ENCODE data around the gene DAPK2.

Gene DAPK2

DNA sequence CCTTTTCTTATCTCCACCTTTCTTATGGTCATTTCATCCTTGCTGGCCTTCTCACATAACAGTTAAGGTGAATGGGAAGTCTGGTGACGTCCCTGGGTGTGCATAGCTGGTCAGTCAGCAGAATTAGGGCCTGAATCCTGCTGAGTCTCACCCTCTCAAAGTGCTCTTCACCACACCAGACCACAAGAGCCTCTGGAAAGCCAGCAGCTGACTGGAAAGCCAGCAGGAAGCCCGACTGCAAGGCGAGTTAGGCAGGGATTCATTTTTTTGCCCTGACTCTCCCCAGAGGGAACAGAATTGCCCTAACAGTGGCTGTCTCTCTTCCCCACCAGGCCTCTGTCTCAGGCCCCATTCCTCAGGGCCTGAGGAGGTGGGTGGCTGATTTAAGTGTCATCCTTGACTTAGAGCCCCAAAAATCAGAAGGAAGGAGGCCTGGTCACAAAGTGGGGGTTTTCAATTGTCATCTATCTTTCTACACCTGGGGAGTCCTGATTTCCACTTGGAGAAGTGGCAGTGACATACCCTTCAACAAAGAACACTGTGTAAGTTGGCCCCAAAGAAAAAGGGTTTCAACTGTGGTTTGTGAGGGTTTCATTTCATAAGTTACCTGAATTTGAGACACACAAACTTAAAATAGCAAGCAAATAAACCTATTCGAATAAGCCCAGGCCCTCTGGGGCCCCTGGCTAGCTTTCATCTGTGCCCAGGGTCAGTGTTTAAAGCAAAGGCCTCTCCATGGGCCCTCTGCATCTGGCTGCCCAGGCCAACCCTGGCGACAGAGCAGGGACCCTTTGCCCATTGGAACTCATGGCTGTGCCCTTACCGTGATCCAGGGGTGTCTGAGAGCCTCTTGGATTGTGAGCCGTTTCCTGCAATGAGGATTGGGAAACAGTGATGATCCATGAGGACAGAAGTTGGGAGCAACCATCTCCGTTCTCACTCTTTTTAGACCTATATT is 122.0 kb downstream of the DAPK2 start:
- Histone ChIP-seq H3K4me2 (ENCODE audit: insufficient read depth, low read length) (no peak overlapping the region), H3K79me2 (ENCODE audit: insufficient read depth, low read length) (no peaks in the 10 kb centered on the region), H2AFZ (ENCODE audit: low read depth, low read length) (no peak overlapping the region), H3K4me3 (ENCODE audit: low read depth in 1 of 2, low read length in 2 of 2) (no peak overlapping the region), H3K36me3 (ENCODE audit: insufficient read depth, low read length) (no peaks in the 10 kb centered on the region), H3K9me3 (ENCODE audit: insufficient read depth, low read length, severe bottlenecking) (no peaks in the 10 kb centered on the region), H3K4me1 (ENCODE audit: insufficient read depth, low read length) (0 out of 2 replicates have a peak, but pooled peaks cover 8% of the 10 kb centered on the region), H4K20me1 (ENCODE audit: insufficient read depth, low read length) (no peaks in the 10 kb centered on the region), H3K27me3 (ENCODE audit: insufficient read depth, low read length, poor library complexity) (no peaks in the 10 kb centered on the region), H3K27ac (ENCODE audit: low read length) (no peak overlapping the region), H3K9ac (ENCODE audit: low read depth, low read length) (no peak overlapping the region)
- ATAC-seq (ENCODE audit: insufficient read depth, low read depth) (no peak), DNase-seq (no peak)
- TF ChIP-seq CTCF (IDR thresholded peaks at IDR 0.05; ENCODE audit: borderline replicate concordance, extremely low read depth, low read length, poor library complexity, severe bottlenecking): no peak
- no peak for TF ChIP-seq EZH2 (IDR thresholded peaks at IDR 0.05; ENCODE audit: borderline replicate concordance, low read depth, low read length, severe bottlenecking)

DNA sequence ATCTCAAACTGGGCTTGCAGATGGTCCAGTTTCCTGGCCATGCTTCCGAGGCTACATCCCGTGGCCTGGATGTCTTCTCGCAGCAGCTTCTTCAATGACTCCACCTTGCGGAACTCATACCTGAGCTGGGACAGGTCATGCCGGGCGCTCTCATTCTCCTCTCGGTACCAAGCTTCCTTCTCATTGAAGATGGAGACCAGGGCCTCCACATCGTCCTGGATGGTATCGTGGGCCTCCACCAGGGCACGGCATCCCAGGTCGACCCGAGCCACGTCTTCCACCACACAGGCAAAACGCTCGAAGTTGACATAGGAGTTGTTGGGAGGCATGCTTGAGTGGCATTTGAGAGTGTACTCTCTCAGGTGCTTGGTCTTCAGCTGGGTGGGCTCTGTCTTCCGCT is 123.4 kb downstream of the DAPK2 start:
- no peaks in the 10 kb centered on the region for H3K27me3 ChIP-seq (ENCODE audit: insufficient read depth, low read length, poor library complexity)
- H2AFZ ChIP-seq (ENCODE audit: low read depth, low read length): no peak overlapping the region
- no peak for TF ChIP-seq CTCF (IDR thresholded peaks at IDR 0.05; ENCODE audit: borderline replicate concordance, extremely low read depth, low read length, poor library complexity, severe bottlenecking)
- TF ChIP-seq EZH2 (IDR thresholded peaks at IDR 0.05; ENCODE audit: borderline replicate concordance, low read depth, low read length, severe bottlenecking): no peak
- H3K4me2 ChIP-seq (ENCODE audit: insufficient read depth, low read length): no peak overlapping the region
- no peaks in the 10 kb centered on the region for H3K9me3 ChIP-seq (ENCODE audit: insufficient read depth, low read length, severe bottlenecking)
- H4K20me1 ChIP-seq (ENCODE audit: insufficient read depth, low read length): no peaks in the 10 kb centered on the region
- H3K4me3 ChIP-seq (ENCODE audit: low read depth in 1 of 2, low read length in 2 of 2): no peak overlapping the region
- no peak for DNase-seq
- H3K79me2 ChIP-seq (ENCODE audit: insufficient read depth, low read length): no peaks in the 10 kb centered on the region
- H3K4me1 ChIP-seq (ENCODE audit: insufficient read depth, low read length): 0 out of 2 replicates have a peak, but pooled peaks cover 8% of the 10 kb centered on the region
- no peaks in the 10 kb centered on the region for H3K36me3 ChIP-seq (ENCODE audit: insufficient read depth, low read length)
- H3K27ac ChIP-seq (ENCODE audit: low read length): no peak overlapping the region
- no peak overlapping the region for H3K9ac ChIP-seq (ENCODE audit: low read depth, low read length)
- ATAC-seq (ENCODE audit: insufficient read depth, low read depth): no peak

DNA sequence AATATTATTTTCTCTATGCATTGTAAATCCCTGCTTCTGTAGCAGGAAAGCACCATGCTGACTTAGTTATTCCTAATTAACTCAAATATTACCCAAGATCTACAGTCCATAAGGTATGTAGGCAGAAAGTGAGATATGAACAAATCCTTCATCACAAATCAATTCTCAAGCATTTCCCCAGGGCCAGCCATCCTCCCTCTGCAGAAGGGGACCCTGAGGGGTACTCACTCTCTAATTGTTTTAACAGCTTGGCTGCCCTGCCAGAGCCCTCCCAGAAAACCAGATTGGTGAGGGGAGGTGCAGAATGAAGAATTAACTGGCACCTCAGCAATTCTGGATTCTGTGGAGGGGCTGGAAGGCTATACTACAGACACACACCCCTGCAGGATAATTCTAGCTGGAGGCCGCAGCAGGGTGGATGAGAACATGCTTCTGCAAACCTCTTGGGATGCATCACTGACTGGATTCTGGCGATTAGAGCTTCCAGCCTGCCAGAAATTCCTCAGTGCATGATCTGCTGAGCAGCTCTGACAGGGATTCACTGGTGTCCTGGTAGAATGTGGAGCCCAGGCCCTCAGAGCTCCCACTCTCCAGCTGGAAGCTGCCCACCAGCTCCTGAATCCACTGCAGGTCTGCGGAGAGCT is 123.9 kb downstream of the DAPK2 start:
- Histone ChIP-seq H4K20me1 (ENCODE audit: insufficient read depth, low read length) (no peaks in the 10 kb centered on the region), H3K9me3 (ENCODE audit: insufficient read depth, low read length, severe bottlenecking) (no peaks in the 10 kb centered on the region), H3K36me3 (ENCODE audit: insufficient read depth, low read length) (no peaks in the 10 kb centered on the region), H3K79me2 (ENCODE audit: insufficient read depth, low read length) (no peaks in the 10 kb centered on the region), H3K4me3 (ENCODE audit: low read depth in 1 of 2, low read length in 2 of 2) (no peak overlapping the region), H3K9ac (ENCODE audit: low read depth, low read length) (no peak overlapping the region), H2AFZ (ENCODE audit: low read depth, low read length) (no peak overlapping the region), H3K27ac (ENCODE audit: low read length) (no peak overlapping the region), H3K27me3 (ENCODE audit: insufficient read depth, low read length, poor library complexity) (no peaks in the 10 kb centered on the region), H3K4me2 (ENCODE audit: insufficient read depth, low read length) (no peak overlapping the region), H3K4me1 (ENCODE audit: insufficient read depth, low read length) (0 out of 2 replicates have a peak, but pooled peaks cover 8% of the 10 kb centered on the region)
- no peak for DNase-seq
- TF ChIP-seq EZH2 (IDR thresholded peaks at IDR 0.05; ENCODE audit: borderline replicate concordance, low read depth, low read length, severe bottlenecking): no peak
- TF ChIP-seq CTCF (IDR thresholded peaks at IDR 0.05; ENCODE audit: borderline replicate concordance, extremely low read depth, low read length, poor library complexity, severe bottlenecking): no peak
- no peak for ATAC-seq (ENCODE audit: insufficient read depth, low read depth)
